CD14-positive monocyte (primary cell): ENCODE data around the gene PPP1R1C. TPM values are rescaled to one million over a fixed set of nuclear protein-coding genes. Genes with fewer than 3 reads are reported as not detected.

ENCODE experiments used
- DNase-seq, 3 donors: peaks; one replicate each; pipeline ENCODE4 v3.0.0-alpha.2; 2011 to 2022
- H2AFZ ChIP-seq: 2 replicates; pipeline ENCODE4 v1.6.0; 2012; ENCODE audit warnings: mild to moderate bottlenecking, low read depth, low read length, inconsistent platforms; ENCODE audit not compliant: insufficient read depth, poor library complexity, severe bottlenecking
- H3K27ac ChIP-seq, 2 donors: 1 replicate in 1 of 2; 2 replicates in 1 of 2; pipeline ENCODE4 v1.5.1; 2012 to 2013; ENCODE audit warnings: low read length in 2 of 2, control low read depth in 1 of 2, inconsistent platforms in 1 of 2, low read depth in 1 of 2, mild to moderate bottlenecking in 1 of 2
- H3K27me3 ChIP-seq, 2 donors: one replicate each; pipeline versions ENCODE4 v1.6.0 to v1.6.1; 2011 to 2013; ENCODE audit warnings: low read length in 2 of 2; ENCODE audit not compliant: control insufficient read depth in 2 of 2, insufficient read depth in 2 of 2
- H3K36me3 ChIP-seq, 2 donors: replicated peaks in 1 of 2; 1 replicate in 1 of 2; 2 replicates in 1 of 2; pipeline versions ENCODE4 v1.5.1 to v1.6.1; 2012 to 2013; ENCODE audit warnings: low read length in 2 of 2, control low read depth in 1 of 2, inconsistent platforms in 1 of 2, mild to moderate bottlenecking in 1 of 2; ENCODE audit not compliant: insufficient read depth in 2 of 2, control insufficient read depth in 1 of 2
- H3K4me1 ChIP-seq, 2 donors: 1 replicate in 1 of 2; 2 replicates in 1 of 2; pipeline versions ENCODE4 v1.5.1 to v1.6.1; 2012 to 2013; ENCODE audit warnings: low read length in 2 of 2, control low read depth in 1 of 2, inconsistent platforms in 1 of 2, mild to moderate bottlenecking in 1 of 2, moderate library complexity in 1 of 2; ENCODE audit not compliant: insufficient read depth in 2 of 2, control insufficient read depth in 1 of 2
- H3K4me2 ChIP-seq: replicated peaks from 2 replicates; pipeline ENCODE3; 2012; ENCODE audit warnings: low read length, moderate library complexity, mild to moderate bottlenecking; ENCODE audit not compliant: poor library complexity, severe bottlenecking; ENCODE audit errors: extremely low read depth
- H3K4me3 ChIP-seq, 3 experiments: fragments of 200-600 bp in 1 of 3; sonication (generic) in 1 of 3; replicated peaks in 1 of 3; 1 replicate in 2 of 3; 2 replicates in 1 of 3; pipeline ENCODE4 v1.5.1; 2011 to 2013; ENCODE audit warnings: low read length in 3 of 3, mild to moderate bottlenecking in 3 of 3, control low read depth in 2 of 3, low read depth in 2 of 3, inconsistent platforms in 1 of 3, moderate library complexity in 1 of 3
- H3K79me2 ChIP-seq: 2 replicates; pipeline ENCODE4 v1.6.0; 2012; ENCODE audit warnings: mild to moderate bottlenecking, control low read depth, inconsistent platforms, low read length, moderate library complexity; ENCODE audit not compliant: insufficient read depth
- H3K9ac ChIP-seq: 2 replicates; pipeline ENCODE4 v1.6.0; 2017; ENCODE audit warnings: low read length, mild to moderate bottlenecking; ENCODE audit not compliant: insufficient read depth, poor library complexity, severe bottlenecking
- H3K9me3 ChIP-seq, 2 donors: replicated peaks in 1 of 2; 1 replicate in 1 of 2; 2 replicates in 1 of 2; pipeline versions ENCODE4 v1.5.1 to v1.6.1; 2012 to 2013; ENCODE audit warnings: low read length in 2 of 2, control low read depth in 1 of 2; ENCODE audit not compliant: control insufficient read depth in 1 of 2, insufficient read depth in 1 of 2
- H4K20me1 ChIP-seq: 2 replicates; pipeline ENCODE4 v1.6.0; 2012; ENCODE audit warnings: mild to moderate bottlenecking, low read length, control low read depth, moderate library complexity; ENCODE audit not compliant: insufficient read depth
- H3K27ac Mint-ChIP-seq, 7 donors: one replicate each; pipeline ENCODE4 v1.8.0; 2020; ENCODE audit warnings: mild to moderate bottlenecking in 7 of 7, mixed read lengths in 7 of 7, moderate library complexity in 6 of 7, inconsistent platforms in 2 of 7
- H3K27me3 Mint-ChIP-seq, 3 donors: one replicate each; pipeline ENCODE4 v1.8.0; 2021 to 2022; ENCODE audit warnings: low read depth in 3 of 3, mild to moderate bottlenecking in 3 of 3, mixed read lengths in 3 of 3, moderate library complexity in 3 of 3, inconsistent platforms in 1 of 3
- H3K36me3 Mint-ChIP-seq, 2 donors: one replicate each; pipeline ENCODE4 v1.8.0; 2020; ENCODE audit warnings: mixed read lengths in 2 of 2, inconsistent platforms in 1 of 2, mild to moderate bottlenecking in 1 of 2
- H3K4me1 Mint-ChIP-seq: one replicate; pipeline ENCODE4 v1.8.0; 2020; ENCODE audit warnings: mild to moderate bottlenecking, mixed read lengths
- H3K4me3 Mint-ChIP-seq, 2 donors: one replicate each; pipeline ENCODE4 v1.8.0; 2020; ENCODE audit warnings: mild to moderate bottlenecking in 2 of 2, mixed read lengths in 2 of 2, moderate library complexity in 1 of 2
- H3K9me3 Mint-ChIP-seq, 7 donors: one replicate each; pipeline ENCODE4 v1.8.0; 2020 to 2022; ENCODE audit warnings: mixed read lengths in 7 of 7, mild to moderate bottlenecking in 6 of 7, moderate library complexity in 6 of 7, inconsistent platforms in 2 of 7
- WGBS: methylation state at CpG from one replicate; pipeline ENCODE4 v1.1.5; 2013; ENCODE audit warnings: missing lambda C conversion rate; ENCODE audit not compliant: insufficient coverage; 5-methylcytosine and 5-hydroxymethylcytosine counted together
- intact Hi-C, 2 donors: fragments of 100-400 bp; cut with micrococcal nuclease; formaldehyde crosslinking; loops; one replicate each; pipeline versions ENCODE4 v1.15.0 to v1.15.1; 2023
- polyA plus RNA-seq, 3 donors: library from polyadenylated mRNA; depleted of rRNA in 1 of 3; unstranded in 2 of 3; stranded (reverse) in 1 of 3; fragments of 300-500 nt in 2 of 3; fragments of >200 nt in 1 of 3; fragmentation: Illumina TruSeq in 2 of 3; gene quantifications; 1 replicate in 2 of 3; 2 replicates in 1 of 3; pipeline ENCODE4 v1.2.3, GENCODE V29; 2012 to 2021
- TF ChIP-seq, protein P1 (sequence below): fragments of 200-600 bp; IDR thresholded peaks from one replicate; pipeline ENCODE4 v1.8.0; 2022; ENCODE audit warnings: antibody characterized with exemption, mild to moderate bottlenecking

PPP1R1C gene
- polyA plus RNA-seq, 3 donors = not detected

GRCh38 chr2:182019731-182020130, 34.1 kb downstream of the PPP1R1C start:
- Histone ChIP-seq H3K4me3 (no peak overlapping the region), H3K79me2 (no peaks in the 10 kb centered on the region), H3K4me1 (no peaks in the 10 kb centered on the region), H3K27me3 (no peaks in the 10 kb centered on the region), H3K4me2 (no peak overlapping the region), H2AFZ (no peak overlapping the region), H4K20me1 (no peaks in the 10 kb centered on the region), H3K36me3 (no peaks in the 10 kb centered on the region), H3K9me3 (peaks cover 4 to 18% of the 10 kb centered on the region in 2 donors), H3K27ac (no peak overlapping the region), H3K9ac (no peak overlapping the region)
- Mint-ChIP-seq H3K27me3 (peaks cover 0 to 1% (median 0%) of the 10 kb centered on the region in 3 donors), H3K4me3 (no peak overlapping the region), H3K4me1 (no peaks in the 10 kb centered on the region), H3K36me3 (no peaks in the 10 kb centered on the region), H3K9me3 (peaks cover 5 to 18% (median 9%) of the 10 kb centered on the region in 7 donors), H3K27ac (no peak overlapping the region)
- TF ChIP-seq, protein P1, sequence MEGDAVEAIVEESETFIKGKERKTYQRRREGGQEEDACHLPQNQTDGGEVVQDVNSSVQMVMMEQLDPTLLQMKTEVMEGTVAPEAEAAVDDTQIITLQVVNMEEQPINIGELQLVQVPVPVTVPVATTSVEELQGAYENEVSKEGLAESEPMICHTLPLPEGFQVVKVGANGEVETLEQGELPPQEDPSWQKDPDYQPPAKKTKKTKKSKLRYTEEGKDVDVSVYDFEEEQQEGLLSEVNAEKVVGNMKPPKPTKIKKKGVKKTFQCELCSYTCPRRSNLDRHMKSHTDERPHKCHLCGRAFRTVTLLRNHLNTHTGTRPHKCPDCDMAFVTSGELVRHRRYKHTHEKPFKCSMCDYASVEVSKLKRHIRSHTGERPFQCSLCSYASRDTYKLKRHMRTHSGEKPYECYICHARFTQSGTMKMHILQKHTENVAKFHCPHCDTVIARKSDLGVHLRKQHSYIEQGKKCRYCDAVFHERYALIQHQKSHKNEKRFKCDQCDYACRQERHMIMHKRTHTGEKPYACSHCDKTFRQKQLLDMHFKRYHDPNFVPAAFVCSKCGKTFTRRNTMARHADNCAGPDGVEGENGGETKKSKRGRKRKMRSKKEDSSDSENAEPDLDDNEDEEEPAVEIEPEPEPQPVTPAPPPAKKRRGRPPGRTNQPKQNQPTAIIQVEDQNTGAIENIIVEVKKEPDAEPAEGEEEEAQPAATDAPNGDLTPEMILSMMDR = no peak
- intact Hi-C loops = no loop called here
- no CpG with 5 or more reads among the region's 2 CpGs for WGBS
- DNase-seq = no peak

DNA sequence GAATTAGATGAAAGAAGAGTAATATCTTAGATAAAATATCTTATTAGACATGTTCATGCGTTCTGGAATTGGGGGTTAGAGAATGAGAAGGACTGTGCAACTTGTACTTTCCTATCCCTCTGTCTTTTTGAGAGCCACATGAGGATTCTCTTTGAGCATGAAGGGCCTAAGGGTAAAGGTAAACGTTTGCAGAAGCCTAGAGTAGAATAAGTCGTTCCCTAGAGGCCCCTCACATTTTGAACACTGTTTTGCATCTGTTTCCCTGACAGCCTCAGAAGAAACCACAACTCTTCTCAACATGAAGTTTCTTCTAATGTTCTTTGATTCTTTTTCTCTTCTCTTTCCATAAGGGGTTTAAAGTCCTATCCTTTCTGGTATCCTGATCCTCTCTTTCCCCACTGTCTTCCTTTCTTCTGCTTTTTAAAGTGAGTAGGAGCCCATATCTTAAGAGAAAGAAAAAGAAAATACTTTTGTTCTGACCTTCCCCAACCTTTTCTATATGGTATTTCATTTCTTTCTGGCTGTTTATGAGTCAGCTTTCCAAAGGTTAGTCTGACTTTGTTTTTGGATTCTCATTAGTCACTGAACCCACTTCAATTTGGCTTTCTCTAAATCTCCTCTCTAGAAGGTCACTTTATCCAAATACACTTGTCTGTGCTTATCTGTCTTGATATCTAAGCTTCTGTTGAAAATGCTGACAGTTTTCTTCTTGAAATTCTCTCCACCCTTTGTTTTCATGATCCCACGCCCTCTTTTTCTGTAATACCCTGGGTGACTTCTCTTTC, 34.8 kb downstream of the PPP1R1C start:
- Histone ChIP-seq H3K4me2 (no peak overlapping the region), H3K4me3 (no peak overlapping the region), H3K9me3 (peaks cover 4 to 14% of the 10 kb centered on the region in 2 donors), H4K20me1 (no peaks in the 10 kb centered on the region), H2AFZ (no peak overlapping the region), H3K9ac (no peak overlapping the region), H3K4me1 (no peaks in the 10 kb centered on the region), H3K79me2 (no peaks in the 10 kb centered on the region), H3K27me3 (no peaks in the 10 kb centered on the region), H3K36me3 (no peaks in the 10 kb centered on the region), H3K27ac (no peak overlapping the region)
- no peak for DNase-seq
- H3K27ac Mint-ChIP-seq = no peak overlapping the region
- intact Hi-C loops = no loop called here
- no peaks in the 10 kb centered on the region for H3K36me3 Mint-ChIP-seq
- WGBS = no CpG with 5 or more reads among the region's 4 CpGs
- TF ChIP-seq, protein P1 = no peak
- H3K9me3 Mint-ChIP-seq = peaks cover 4 to 18% (median 9%) of the 10 kb centered on the region in 7 donors
- H3K4me1 Mint-ChIP-seq = no peaks in the 10 kb centered on the region
- peaks cover 0 to 1% (median 0%) of the 10 kb centered on the region in 3 donors for H3K27me3 Mint-ChIP-seq
- H3K4me3 Mint-ChIP-seq = no peak overlapping the region
